Breast epithelium (tissue), 4 donors: ENCODE data around the gene PLXNA4. TPM values are rescaled to one million over a fixed set of nuclear protein-coding genes. Genes with fewer than 3 reads are reported as not detected.

Experiments
- DNase-seq, 2 donors: peaks; one replicate each; pipeline ENCODE4 v3.0.0-alpha.2; 2019; ENCODE audit warnings: low spot score in 2 of 2
- H3K27ac ChIP-seq, 2 donors: fragments of 200-600 bp; sonication (generic) in 1 of 2; one replicate each; pipeline ENCODE4 v1.5.1; 2016 to 2019; ENCODE audit warnings: mild to moderate bottlenecking in 1 of 2
- H3K27me3 ChIP-seq, 2 donors: fragments of 200-600 bp; sonication (generic) in 1 of 2; one replicate each; pipeline versions ENCODE4 v1.5.1 to v1.6.0; 2017 to 2019; ENCODE audit warnings: control low read depth in 1 of 2, mild to moderate bottlenecking in 1 of 2
- H3K36me3 ChIP-seq: fragments of 200-600 bp; one replicate; pipeline ENCODE4 v1.5.1; 2019
- H3K4me1 ChIP-seq, 2 donors: fragments of 200-600 bp; sonication (generic); one replicate each; pipeline ENCODE4 v1.5.1; 2016 to 2019; ENCODE audit warnings: control low read depth in 1 of 2
- H3K4me3 ChIP-seq, 3 donors: fragments of 200-600 bp; sonication (generic); 1 replicate in 2 of 3; 2 replicates in 1 of 3; pipeline ENCODE4 v1.5.1; 2016 to 2019; ENCODE audit warnings: mild to moderate bottlenecking in 3 of 3, moderate library complexity in 2 of 3
- H3K9me3 ChIP-seq, 2 donors: fragments of 200-600 bp; sonication (generic) in 1 of 2; one replicate each; pipeline ENCODE4 v1.5.1; 2016 to 2019; ENCODE audit warnings: control low read depth in 1 of 2
- CTCF ChIP-seq, 3 donors: fragments of 450-650 bp; IDR thresholded peaks; one replicate each; pipeline ENCODE4 v1.5.1; 2016 to 2017; ENCODE audit warnings: antibody characterized with exemption in 3 of 3, mild to moderate bottlenecking in 3 of 3, moderate library complexity in 3 of 3
- POLR2A ChIP-seq: fragments of 450-650 bp; IDR thresholded peaks from one replicate; pipeline ENCODE4 v1.6.1; 2016; ENCODE audit warnings: antibody characterized with exemption, mild to moderate bottlenecking, moderate library complexity
- POLR2AphosphoS5 ChIP-seq, 3 donors: sonication (generic); formaldehyde crosslinking; IDR thresholded peaks; one replicate each; pipeline ENCODE4 v1.6.1; 2017; ENCODE audit warnings: antibody characterized with exemption in 3 of 3
- intact Hi-C: fragments of 100-400 bp; cut with DNase I; formaldehyde crosslinking; loops from one replicate; pipeline ENCODE4 v1.15.1; 2023; ENCODE audit warnings: low total_unique reads
- total RNA-seq, 3 donors: library from RNA; depleted of rRNA; stranded (reverse); fragments of >200 nt; gene quantifications; one replicate each; pipeline ENCODE4 v1.1.0, GENCODE V29; 2016

PLXNA4 gene
- total RNA-seq, 3 donors from 2014 or later, result 7.2 to 32.5 (median 26.2) TPM

GRCh38 chr7:132547821-132548220, 28.4 kb downstream of the PLXNA4 start:
- H3K27ac ChIP-seq, result no peak overlapping the region
- TF ChIP-seq POLR2AphosphoS5 (IDR thresholded peaks at IDR 0.05), result no peak
- TF ChIP-seq CTCF (IDR thresholded peaks at IDR 0.05), result no peak
- no peak for TF ChIP-seq POLR2A
- intact Hi-C loops, result no loop called here
- no peaks in the 10 kb centered on the region for H3K27me3 ChIP-seq
- peaks cover 12 to 18% of the 10 kb centered on the region in 2 donors for H3K9me3 ChIP-seq
- H3K4me1 ChIP-seq, result no peaks in the 10 kb centered on the region
- no peak for DNase-seq
- no peak overlapping the region for H3K4me3 ChIP-seq
- H3K36me3 ChIP-seq, result no peaks in the 10 kb centered on the region

GRCh38 chr7:132546366-132547127, 29.7 kb downstream of the PLXNA4 start:
- H3K4me3 ChIP-seq, result no peak overlapping the region
- no peak for DNase-seq
- H3K36me3 ChIP-seq, result no peaks in the 10 kb centered on the region
- no peaks in the 10 kb centered on the region for H3K27me3 ChIP-seq
- H3K27ac ChIP-seq, result no peak overlapping the region
- H3K4me1 ChIP-seq, result no peaks in the 10 kb centered on the region
- intact Hi-C loops, result no loop called here
- peaks cover 12 to 22% of the 10 kb centered on the region in 2 donors for H3K9me3 ChIP-seq
- no peak for TF ChIP-seq POLR2A
- no peak for TF ChIP-seq CTCF (IDR thresholded peaks at IDR 0.05)
- no peak for TF ChIP-seq POLR2AphosphoS5 (IDR thresholded peaks at IDR 0.05)

- Histone ChIP-seq H3K36me3 (no peaks in the 10 kb centered on the region), H3K27me3 (no peaks in the 10 kb centered on the region), H3K27ac (no peak overlapping the region), H3K9me3 (peaks cover 5 to 14% of the 10 kb centered on the region in 2 donors), H3K4me1 (no peaks in the 10 kb centered on the region), H3K4me3 (no peak overlapping the region)
- TF ChIP-seq CTCF (IDR thresholded peaks at IDR 0.05), result no peak
- TF ChIP-seq POLR2AphosphoS5 (IDR thresholded peaks at IDR 0.05), result no peak
- no peak for TF ChIP-seq POLR2A
- DNase-seq, result no peak
- intact Hi-C loops, result no loop called here
Measured at GRCh38 chr7:132545756-132546155, 30.5 kb downstream of the PLXNA4 start.

- DNase-seq, result no peak
- Histone ChIP-seq H3K4me3 (no peak overlapping the region), H3K27ac (no peak overlapping the region), H3K36me3 (no peaks in the 10 kb centered on the region), H3K9me3 (peaks cover 0 to 11% of the 10 kb centered on the region in 2 donors), H3K4me1 (no peaks in the 10 kb centered on the region), H3K27me3 (no peaks in the 10 kb centered on the region)
- intact Hi-C loops, result no loop called here
- no peak for TF ChIP-seq POLR2A
Measured at GRCh38 chr7:132544999-132545398, 31.3 kb downstream of the PLXNA4 start.

GRCh38 chr7:132544025-132544424, 32.2 kb downstream of the PLXNA4 start:
- no peak overlapping the region for H3K27ac ChIP-seq
- no peaks in the 10 kb centered on the region for H3K36me3 ChIP-seq
- intact Hi-C loops, result no loop called here
- H3K9me3 ChIP-seq, result peaks cover 0 to 11% of the 10 kb centered on the region in 2 donors
- no peaks in the 10 kb centered on the region for H3K4me1 ChIP-seq
- no peaks in the 10 kb centered on the region for H3K27me3 ChIP-seq
- DNase-seq, result no peak
- H3K4me3 ChIP-seq, result no peak overlapping the region
- TF ChIP-seq POLR2AphosphoS5 (IDR thresholded peaks at IDR 0.05), result no peak
- TF ChIP-seq CTCF (IDR thresholded peaks at IDR 0.05), result no peak
- TF ChIP-seq POLR2A, result no peak
